Dendritic cell treated with granulocyte-macrophage colony-stimulating factor and Interleukin-4, amounts not matched to agents 40 ng/mL and 50 ng/mL, for 4 days (primary cell): ENCODE results near the gene PIGM.

ENCODE experiments used
- H3K27ac Mint-ChIP-seq: one replicate; pipeline ENCODE4 v1.8.0; 2022; ENCODE audit warnings: mild to moderate bottlenecking, mixed read lengths
- H3K27me3 Mint-ChIP-seq: one replicate; pipeline ENCODE4 v1.8.0; 2022; ENCODE audit warnings: mild to moderate bottlenecking, mixed read lengths
- H3K36me3 Mint-ChIP-seq: one replicate; pipeline ENCODE4 v1.8.0; 2022; ENCODE audit warnings: low read depth, mixed read lengths
- H3K4me1 Mint-ChIP-seq: one replicate; pipeline ENCODE4 v1.8.0; 2022; ENCODE audit warnings: low read depth, mixed read lengths
- H3K4me3 Mint-ChIP-seq: one replicate; pipeline ENCODE4 v1.8.0; 2022; ENCODE audit warnings: mild to moderate bottlenecking, moderate library complexity, mixed read lengths
- H3K9me3 Mint-ChIP-seq: one replicate; pipeline ENCODE4 v1.8.0; 2022; ENCODE audit warnings: mixed read lengths
- intact Hi-C: fragments of 100-400 bp; cut with micrococcal nuclease; formaldehyde crosslinking; loops from one replicate; pipeline ENCODE4 v1.15.0; 2022

PIGM gene

DNA sequence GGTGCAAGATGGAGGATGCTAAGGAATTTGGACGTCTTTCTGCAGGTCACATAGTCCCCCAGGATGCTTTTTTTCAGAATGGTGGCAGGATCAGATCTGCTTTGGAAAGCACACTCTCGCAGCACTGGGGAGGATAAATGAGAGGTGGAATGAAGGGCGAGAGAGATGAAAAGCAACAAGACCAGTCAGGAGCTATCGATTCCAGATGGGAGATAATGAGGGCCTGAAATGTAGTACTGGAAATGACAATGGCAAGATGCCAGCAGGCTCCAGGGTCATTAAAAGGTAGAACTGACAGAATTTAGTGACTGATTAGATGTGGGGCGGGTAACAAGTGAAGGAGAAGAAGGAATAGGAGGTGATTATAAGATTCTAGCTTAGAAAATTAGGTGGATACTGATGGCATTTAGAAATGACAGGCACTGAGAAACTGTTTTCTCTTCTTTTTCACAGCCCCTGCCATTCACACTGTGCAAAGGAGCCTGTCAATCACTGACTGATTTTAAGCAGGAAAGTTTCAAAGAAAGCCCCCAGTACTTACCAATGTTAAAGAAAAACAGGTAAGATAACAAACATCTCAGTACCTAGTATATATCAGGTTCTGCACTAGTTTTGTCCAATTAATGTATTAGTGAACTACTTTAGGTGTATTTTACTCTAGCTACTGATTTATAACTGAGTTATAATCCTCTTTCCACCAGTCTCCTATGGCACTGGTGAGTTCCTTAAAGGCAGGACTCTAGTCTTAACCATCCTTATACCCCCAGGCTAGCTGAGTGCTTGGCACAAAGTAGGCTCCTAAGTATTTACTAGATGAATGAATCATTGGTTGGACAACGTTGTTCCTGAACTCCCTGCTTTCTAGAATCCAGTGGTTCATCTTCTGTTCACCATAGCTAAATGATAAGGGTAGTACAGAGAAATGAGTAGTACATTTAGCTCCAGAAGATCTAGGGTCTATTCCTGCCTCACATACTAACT lies 9.2 kb downstream of the PIGM start:
- Mint-ChIP-seq H3K27ac (no peak overlapping the region), H3K27me3 (no peaks in the 10 kb centered on the region), H3K9me3 (no peaks in the 10 kb centered on the region), H3K4me1 (peaks cover 29% of the 10 kb centered on the region), H3K36me3 (peaks cover 15% of the 10 kb centered on the region), H3K4me3 (no peak overlapping the region)
- intact Hi-C loops: no loop called here

GRCh38 chr1:160021376-160022074 lies 10.3 kb downstream of the PIGM start:
- H3K27ac Mint-ChIP-seq: no peak overlapping the region
- H3K36me3 Mint-ChIP-seq: peaks cover 8% of the 10 kb centered on the region
- peaks cover 29% of the 10 kb centered on the region for H3K4me1 Mint-ChIP-seq
- H3K9me3 Mint-ChIP-seq: no peaks in the 10 kb centered on the region
- intact Hi-C loops: no loop called here
- peaks cover 2% of the 10 kb centered on the region for H3K27me3 Mint-ChIP-seq
- H3K4me3 Mint-ChIP-seq: no peak overlapping the region

- H3K4me1 Mint-ChIP-seq: peaks cover 24% of the 10 kb centered on the region
- no peak overlapping the region for H3K4me3 Mint-ChIP-seq
- H3K9me3 Mint-ChIP-seq: no peaks in the 10 kb centered on the region
- H3K27me3 Mint-ChIP-seq: peaks cover 2% of the 10 kb centered on the region
- H3K27ac Mint-ChIP-seq: no peak overlapping the region
- intact Hi-C loops: no loop called here
- H3K36me3 Mint-ChIP-seq: no peaks in the 10 kb centered on the region
Observed at GRCh38 chr1:160020196-160020595, 11.6 kb downstream of the PIGM start.

- Mint-ChIP-seq H3K36me3 (no peaks in the 10 kb centered on the region), H3K4me3 (no peak overlapping the region), H3K9me3 (no peaks in the 10 kb centered on the region), H3K27ac (no peak overlapping the region), H3K4me1 (peaks cover 23% of the 10 kb centered on the region), H3K27me3 (peaks cover 2% of the 10 kb centered on the region)
- intact Hi-C loops: no loop called here
Observed at GRCh38 chr1:160018900-160019299, 12.9 kb downstream of the PIGM start.

DNA sequence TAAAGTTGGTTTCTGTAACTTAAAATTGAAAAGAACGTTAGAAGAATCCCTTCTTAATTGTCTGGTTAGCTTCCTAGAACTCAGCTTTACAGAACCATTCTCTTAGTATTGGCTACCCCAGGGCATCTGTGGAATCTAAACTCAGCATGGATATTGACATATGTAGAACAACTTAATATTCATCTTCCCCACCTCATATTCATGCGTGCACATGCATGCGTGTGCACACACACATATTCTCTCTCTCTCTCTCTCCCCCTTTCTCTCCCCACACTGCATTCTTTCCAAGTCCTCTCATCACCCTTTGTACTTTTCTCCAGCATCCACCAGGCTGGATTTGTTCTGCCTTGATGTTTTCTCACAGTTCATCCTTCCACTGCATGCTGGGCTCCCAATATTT lies 13.4 kb downstream of the PIGM start:
- intact Hi-C loops: no loop called here
- Mint-ChIP-seq H3K9me3 (no peaks in the 10 kb centered on the region), H3K4me1 (peaks cover 23% of the 10 kb centered on the region), H3K27ac (no peak overlapping the region), H3K27me3 (peaks cover 2% of the 10 kb centered on the region), H3K36me3 (no peaks in the 10 kb centered on the region), H3K4me3 (no peak overlapping the region)

GRCh38 chr1:160017592-160017991 lies 14.2 kb downstream of the PIGM start:
- Mint-ChIP-seq H3K9me3 (no peaks in the 10 kb centered on the region), H3K27me3 (peaks cover 2% of the 10 kb centered on the region), H3K36me3 (no peaks in the 10 kb centered on the region), H3K4me1 (peaks cover 23% of the 10 kb centered on the region), H3K27ac (no peak overlapping the region), H3K4me3 (no peak overlapping the region)
- intact Hi-C loops: no loop called here

DNA sequence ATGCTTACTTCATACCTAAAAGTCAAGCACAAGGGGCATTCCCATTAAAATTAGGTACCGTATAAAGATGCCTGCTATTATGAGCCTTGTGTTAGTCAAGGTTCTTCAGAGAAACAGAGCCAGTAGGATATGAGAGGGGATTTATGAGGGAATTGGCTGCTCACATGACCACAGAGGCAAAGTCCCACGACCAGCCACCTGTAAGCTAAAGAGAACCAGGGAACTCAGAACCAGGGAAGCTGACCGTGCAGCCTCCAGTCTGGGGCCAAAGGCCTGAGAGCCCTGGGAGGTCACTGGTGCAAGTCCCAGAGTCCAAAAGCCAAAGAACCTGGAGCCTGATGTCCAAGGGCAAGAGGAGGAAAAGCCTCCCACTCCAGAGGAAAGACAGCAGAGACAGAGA lies 20.0 kb downstream of the PIGM start:
- Mint-ChIP-seq H3K27me3 (no peaks in the 10 kb centered on the region), H3K9me3 (no peaks in the 10 kb centered on the region), H3K27ac (no peak overlapping the region), H3K36me3 (no peaks in the 10 kb centered on the region), H3K4me3 (no peak overlapping the region), H3K4me1 (no peaks in the 10 kb centered on the region)
- intact Hi-C loops: no loop called here

DNA sequence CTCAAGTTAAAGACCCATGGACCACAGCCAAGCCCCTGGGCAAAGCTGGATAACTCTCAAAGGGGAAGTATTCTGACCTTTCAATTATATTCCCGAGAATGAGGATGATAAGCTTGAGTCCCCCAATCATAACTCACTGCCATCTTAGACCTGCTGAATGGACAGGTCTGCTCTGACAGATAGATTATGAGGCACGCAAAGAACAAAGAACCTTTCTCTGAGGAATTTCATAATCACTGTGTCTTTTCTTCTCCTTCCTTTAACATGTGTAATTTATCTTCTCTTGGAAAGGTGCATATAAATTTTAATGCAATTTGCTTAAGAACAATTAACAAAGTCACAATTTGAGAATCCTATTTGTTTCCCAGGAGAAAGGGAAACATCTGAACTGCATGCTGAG lies 22.0 kb downstream of the PIGM start:
- intact Hi-C loops: loop anchor here (5.0 kb wide), 1 partner anchor 228 kb away; the partner anchor contains the start of gene DUSP23
- Mint-ChIP-seq H3K27ac (no peak overlapping the region), H3K4me1 (no peaks in the 10 kb centered on the region), H3K4me3 (no peak overlapping the region), H3K9me3 (no peaks in the 10 kb centered on the region), H3K27me3 (no peaks in the 10 kb centered on the region), H3K36me3 (no peaks in the 10 kb centered on the region)

DNA sequence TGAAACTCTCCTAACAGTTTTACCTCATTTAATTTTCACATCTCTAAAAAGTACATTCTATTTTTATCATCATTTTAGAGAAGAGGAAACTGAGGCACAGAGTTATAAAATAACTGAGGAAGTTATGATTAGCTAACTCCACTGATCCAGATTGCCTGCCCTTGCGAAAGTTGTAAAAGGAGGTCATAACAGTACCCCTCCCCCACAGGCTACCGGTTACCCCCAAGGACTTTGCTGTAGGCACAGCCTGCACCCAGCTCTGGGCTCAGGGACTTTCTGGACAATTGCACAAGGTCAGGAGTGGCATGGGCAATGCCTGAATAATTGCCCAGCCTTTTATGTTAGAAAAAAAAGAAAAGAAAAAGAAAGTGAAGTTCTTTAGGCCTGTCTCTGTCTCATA lies 22.7 kb downstream of the PIGM start:
- intact Hi-C loops: loop anchor here (5.0 kb wide), 1 partner anchor 227 kb away; the partner anchor contains the start of gene DUSP23
- H3K9me3 Mint-ChIP-seq: no peaks in the 10 kb centered on the region

DNA sequence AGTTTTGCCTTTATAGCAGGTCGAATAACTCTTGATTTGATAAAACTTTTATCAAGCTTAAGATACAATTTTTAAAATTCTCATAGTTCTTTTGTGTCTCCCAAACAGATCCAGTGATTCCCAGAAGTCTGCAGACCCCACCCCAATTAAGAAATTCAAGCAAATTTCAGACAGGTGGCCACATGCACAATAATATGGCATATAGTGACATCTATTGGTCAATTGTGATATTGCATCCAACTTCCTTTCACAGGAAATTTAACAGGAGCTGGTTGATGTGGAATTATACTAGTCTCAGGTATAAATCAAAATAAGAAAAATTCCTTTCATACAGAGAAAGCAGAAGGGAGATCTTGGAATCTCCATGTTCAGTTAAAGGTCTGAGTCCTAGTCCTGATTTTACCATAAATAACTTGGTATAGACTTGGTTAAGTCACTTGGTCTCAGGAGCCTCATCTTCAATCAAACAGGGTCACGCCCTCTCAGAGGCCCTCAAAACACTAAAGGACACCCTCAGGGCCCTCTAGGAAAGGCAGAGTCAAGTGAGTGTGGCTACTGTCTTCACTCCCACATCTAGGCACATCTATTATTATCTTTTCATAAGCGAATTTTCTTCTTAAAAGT lies 24.1 kb downstream of the PIGM start:
- H3K27ac Mint-ChIP-seq: no peak overlapping the region
- no peaks in the 10 kb centered on the region for H3K36me3 Mint-ChIP-seq
- H3K27me3 Mint-ChIP-seq: no peaks in the 10 kb centered on the region
- H3K4me3 Mint-ChIP-seq: no peak overlapping the region
- intact Hi-C loops: loop anchor here (1.0 to 5.0 kb wide), 4 partner anchors 71 to 225 kb away; partner anchors contain the start of gene DUSP23
- H3K9me3 Mint-ChIP-seq: no peaks in the 10 kb centered on the region
- H3K4me1 Mint-ChIP-seq: peaks cover 7% of the 10 kb centered on the region

More for the DNA sequence above, 22.7 kb downstream of the PIGM start:
- Mint-ChIP-seq H3K36me3 (no peaks in the 10 kb centered on the region), H3K4me3 (no peak overlapping the region), H3K27ac (no peak overlapping the region), H3K4me1 (peaks cover 3% of the 10 kb centered on the region), H3K27me3 (no peaks in the 10 kb centered on the region)

DNA sequence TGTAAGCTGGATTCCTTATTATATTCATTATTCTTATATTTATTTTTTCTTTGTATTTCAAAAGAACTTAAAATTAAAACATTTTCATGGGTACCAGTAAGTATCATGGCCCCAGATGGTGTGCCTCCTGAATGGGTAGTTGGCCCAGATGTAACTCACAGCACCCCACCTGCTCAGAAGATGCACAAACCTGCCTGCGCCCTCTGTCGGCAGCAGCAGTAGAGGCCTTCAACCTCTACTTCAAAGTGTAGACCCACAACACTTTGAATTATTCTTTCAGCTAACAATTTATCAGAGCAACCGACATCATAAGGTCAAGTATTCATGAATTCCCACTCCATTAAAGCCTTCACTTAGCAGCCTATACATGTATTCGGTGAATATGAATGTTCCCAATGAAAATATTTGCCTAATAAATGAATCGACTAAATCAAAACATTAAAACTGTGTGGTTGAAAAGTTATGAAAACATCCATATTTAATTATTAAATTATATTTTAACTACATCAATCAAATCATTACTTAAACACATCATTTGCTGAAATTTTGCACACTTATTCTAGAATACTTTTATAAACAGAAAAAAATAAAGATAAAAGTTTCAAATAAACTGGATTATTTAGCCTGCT lies 25.4 kb downstream of the PIGM start:
- Mint-ChIP-seq H3K36me3 (no peaks in the 10 kb centered on the region), H3K4me3 (no peak overlapping the region), H3K9me3 (no peaks in the 10 kb centered on the region), H3K27me3 (no peaks in the 10 kb centered on the region), H3K4me1 (peaks cover 7% of the 10 kb centered on the region), H3K27ac (no peak overlapping the region)
- intact Hi-C loops: loop anchor here (2.0 to 5.0 kb wide), 3 partner anchors 114 to 224 kb away; partner anchors contain the start of gene DUSP23

DNA sequence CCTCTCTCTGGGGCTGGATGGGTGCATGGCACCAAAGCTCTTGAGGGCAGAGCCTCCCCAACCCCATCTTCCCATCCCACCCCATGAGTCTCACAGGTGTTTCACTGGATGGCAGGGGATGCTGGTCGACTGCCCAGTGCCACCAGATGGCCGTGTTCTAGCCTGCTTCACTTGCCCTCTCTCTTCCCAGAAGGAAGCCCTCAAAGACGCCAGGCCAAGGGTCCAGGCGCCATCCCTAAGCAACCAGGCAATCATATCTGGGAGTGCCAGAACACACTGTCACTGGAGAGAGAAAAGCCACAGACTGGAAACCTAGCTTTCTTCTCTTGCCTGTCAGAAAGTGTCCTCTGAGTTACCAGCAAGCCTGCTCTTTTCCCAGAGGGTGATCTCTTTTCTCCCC lies 26.7 kb downstream of the PIGM start:
- intact Hi-C loops: loop anchor here (5.0 kb wide), 1 partner anchor 223 kb away; the partner anchor contains the start of gene DUSP23
- no peak overlapping the region for H3K27ac Mint-ChIP-seq
- H3K27me3 Mint-ChIP-seq: no peaks in the 10 kb centered on the region

DNA sequence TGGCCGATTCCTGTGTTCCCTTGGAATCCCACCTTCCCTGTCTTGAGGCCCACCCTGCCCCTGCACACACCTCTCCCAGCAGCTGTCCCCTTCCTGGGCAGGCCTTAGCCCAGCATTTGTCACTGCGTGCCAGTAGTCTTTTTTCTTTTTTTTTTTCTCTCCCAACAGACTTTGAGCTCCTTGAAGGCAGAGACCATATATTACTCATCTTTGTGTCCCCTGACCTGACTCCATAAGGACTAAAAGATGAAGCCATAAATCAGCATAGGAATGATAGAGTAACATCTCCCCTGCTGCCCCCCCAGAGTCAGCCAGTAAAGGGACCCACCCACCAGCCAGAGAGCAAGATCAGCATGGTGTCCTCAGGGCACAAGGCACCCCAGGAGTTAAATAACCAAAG lies 27.4 kb downstream of the PIGM start:
- intact Hi-C loops: no loop called here
- peaks cover 7% of the 10 kb centered on the region for H3K4me1 Mint-ChIP-seq

More for the DNA sequence above, 26.7 kb downstream of the PIGM start:
- H3K4me1 Mint-ChIP-seq: peaks cover 7% of the 10 kb centered on the region
- no peaks in the 10 kb centered on the region for H3K36me3 Mint-ChIP-seq
- no peak overlapping the region for H3K4me3 Mint-ChIP-seq
- no peaks in the 10 kb centered on the region for H3K9me3 Mint-ChIP-seq

More for the DNA sequence above, 27.4 kb downstream of the PIGM start:
- Mint-ChIP-seq H3K27me3 (no peaks in the 10 kb centered on the region), H3K36me3 (no peaks in the 10 kb centered on the region), H3K9me3 (no peaks in the 10 kb centered on the region), H3K4me3 (no peak overlapping the region), H3K27ac (no peak overlapping the region)
